ENCODE results near the gene MYOZ1. TPM values are rescaled to one million over a fixed set of nuclear protein-coding genes. Genes with fewer than 3 reads are reported as not detected.

The MYOZ1 gene
- total RNA-seq, 4 donors from 2014 or later: 0.73 to 1.3 TPM; not detected in 2

DNA sequence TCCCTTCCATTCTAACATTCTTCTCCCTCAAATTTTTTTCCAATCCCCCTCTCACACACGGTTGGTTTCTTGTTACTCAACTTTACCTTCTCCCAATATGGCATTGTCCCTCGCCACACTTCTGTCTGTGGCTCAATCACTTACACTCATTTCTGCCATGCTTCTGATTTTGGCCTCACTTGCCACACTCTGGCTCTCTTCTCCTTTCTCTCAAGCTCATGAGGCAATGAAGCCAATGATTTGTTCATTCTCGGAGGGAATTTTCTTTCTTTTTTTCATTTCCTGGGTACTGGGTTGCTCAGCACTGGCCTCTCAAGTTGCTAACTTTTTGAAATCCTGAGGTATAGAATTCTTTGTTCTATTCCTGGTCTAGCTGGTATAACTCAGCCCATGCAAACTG is 4.0 kb upstream of the MYOZ1 start:
- WGBS: 74% methylated on average over 3 of the region's 3 CpGs
- TF ChIP-seq POLR2A (IDR thresholded peaks at IDR 0.05) (no peak), EP300 (IDR thresholded peaks at IDR 0.05) (no peak), POLR2AphosphoS5 (IDR thresholded peaks at IDR 0.05) (no peak)
- TF ChIP-seq, protein P1, sequence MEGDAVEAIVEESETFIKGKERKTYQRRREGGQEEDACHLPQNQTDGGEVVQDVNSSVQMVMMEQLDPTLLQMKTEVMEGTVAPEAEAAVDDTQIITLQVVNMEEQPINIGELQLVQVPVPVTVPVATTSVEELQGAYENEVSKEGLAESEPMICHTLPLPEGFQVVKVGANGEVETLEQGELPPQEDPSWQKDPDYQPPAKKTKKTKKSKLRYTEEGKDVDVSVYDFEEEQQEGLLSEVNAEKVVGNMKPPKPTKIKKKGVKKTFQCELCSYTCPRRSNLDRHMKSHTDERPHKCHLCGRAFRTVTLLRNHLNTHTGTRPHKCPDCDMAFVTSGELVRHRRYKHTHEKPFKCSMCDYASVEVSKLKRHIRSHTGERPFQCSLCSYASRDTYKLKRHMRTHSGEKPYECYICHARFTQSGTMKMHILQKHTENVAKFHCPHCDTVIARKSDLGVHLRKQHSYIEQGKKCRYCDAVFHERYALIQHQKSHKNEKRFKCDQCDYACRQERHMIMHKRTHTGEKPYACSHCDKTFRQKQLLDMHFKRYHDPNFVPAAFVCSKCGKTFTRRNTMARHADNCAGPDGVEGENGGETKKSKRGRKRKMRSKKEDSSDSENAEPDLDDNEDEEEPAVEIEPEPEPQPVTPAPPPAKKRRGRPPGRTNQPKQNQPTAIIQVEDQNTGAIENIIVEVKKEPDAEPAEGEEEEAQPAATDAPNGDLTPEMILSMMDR (IDR thresholded peaks at IDR 0.05): no peak
- Histone ChIP-seq H3K4me1 (peaks cover 27% of the 10 kb centered on the region), H3K36me3 (no peaks in the 10 kb centered on the region), H3K27ac (no peak overlapping the region), H3K4me3 (no peak overlapping the region), H3K9me3 (no peaks in the 10 kb centered on the region), H3K27me3 (no peaks in the 10 kb centered on the region)
- no peak for DNase-seq (ENCODE audit: low spot score in 2 of 2)

DNA sequence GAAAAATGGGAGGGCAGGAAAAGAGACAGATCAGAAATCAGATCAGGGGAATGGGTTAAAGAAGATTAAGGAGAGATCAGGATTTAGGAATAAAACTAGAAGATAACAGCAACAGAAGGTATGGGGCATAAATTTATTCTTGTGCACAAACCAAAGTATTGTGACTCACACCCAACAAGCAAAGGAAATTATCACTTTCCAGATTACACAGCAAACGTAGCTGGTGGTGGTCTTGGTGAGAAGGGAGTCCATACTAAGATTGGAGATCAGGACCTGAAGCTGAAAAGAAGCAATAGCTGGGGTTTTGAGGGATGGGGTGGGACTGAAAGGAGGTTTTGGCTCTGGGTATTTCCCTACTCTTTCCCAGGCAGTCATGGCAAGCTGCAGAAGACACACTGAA is 3.5 kb upstream of the MYOZ1 start:
- Histone ChIP-seq H3K4me3 (no peak overlapping the region), H3K4me1 (peaks cover 27% of the 10 kb centered on the region), H3K9me3 (no peaks in the 10 kb centered on the region), H3K27ac (no peak overlapping the region), H3K27me3 (no peaks in the 10 kb centered on the region), H3K36me3 (no peaks in the 10 kb centered on the region)
- DNase-seq (ENCODE audit: low spot score in 2 of 2): no peak
- 76% methylated on average over 1 of the region's 1 CpG for WGBS
- TF ChIP-seq POLR2A (IDR thresholded peaks at IDR 0.05): no peak
- TF ChIP-seq POLR2AphosphoS5 (IDR thresholded peaks at IDR 0.05): no peak
- TF ChIP-seq, protein P1 (IDR thresholded peaks at IDR 0.05): no peak
- TF ChIP-seq EP300 (IDR thresholded peaks at IDR 0.05): no peak

DNA sequence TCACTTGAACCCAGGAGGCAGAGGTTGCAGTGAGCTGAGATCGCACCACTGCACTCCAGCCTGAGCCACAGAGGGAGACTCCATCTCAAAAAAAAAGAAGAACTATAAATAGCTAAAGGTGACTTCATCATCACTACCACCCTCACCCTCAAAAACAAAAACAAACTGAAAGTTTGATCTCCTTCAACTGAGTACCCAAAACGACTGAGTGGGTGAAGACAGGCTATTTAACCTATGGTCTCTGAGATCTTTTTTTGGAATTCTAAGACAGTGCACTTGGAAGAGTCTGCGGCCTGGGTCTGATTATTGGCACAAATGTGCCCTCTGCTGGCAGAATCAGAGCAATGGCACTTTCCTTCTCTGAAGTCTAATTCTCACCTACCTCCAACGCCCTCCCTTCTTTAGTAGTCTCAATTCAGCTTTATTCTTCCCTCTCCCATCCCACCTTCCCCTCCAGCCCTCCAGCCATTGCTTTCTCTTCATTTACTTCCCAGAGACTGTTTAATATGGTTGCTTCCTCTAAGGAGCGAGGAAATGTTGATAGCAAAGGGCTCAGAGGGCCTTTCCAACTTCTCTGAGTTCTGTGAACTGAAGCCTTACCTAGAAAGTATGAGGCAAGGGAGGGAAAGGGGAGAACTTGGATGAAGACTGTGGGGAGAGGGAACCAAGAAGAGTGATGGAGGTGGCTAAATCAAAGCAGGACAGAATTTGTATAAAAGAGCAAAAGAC is 2.9 kb upstream of the MYOZ1 start:
- H3K27me3 ChIP-seq: no peaks in the 10 kb centered on the region
- 21% methylated on average over 5 of the region's 5 CpGs for WGBS
- H3K4me1 ChIP-seq: peaks cover 27% of the 10 kb centered on the region
- H3K27ac ChIP-seq: no peak overlapping the region
- H3K36me3 ChIP-seq: no peaks in the 10 kb centered on the region
- H3K4me3 ChIP-seq: no peak overlapping the region
- no peak for TF ChIP-seq POLR2AphosphoS5 (IDR thresholded peaks at IDR 0.05)
- TF ChIP-seq, protein P1 (IDR thresholded peaks at IDR 0.05): peak; percentile 57 to 97
- DNase-seq (ENCODE audit: low spot score in 2 of 2): no peak
- no peaks in the 10 kb centered on the region for H3K9me3 ChIP-seq

DNA sequence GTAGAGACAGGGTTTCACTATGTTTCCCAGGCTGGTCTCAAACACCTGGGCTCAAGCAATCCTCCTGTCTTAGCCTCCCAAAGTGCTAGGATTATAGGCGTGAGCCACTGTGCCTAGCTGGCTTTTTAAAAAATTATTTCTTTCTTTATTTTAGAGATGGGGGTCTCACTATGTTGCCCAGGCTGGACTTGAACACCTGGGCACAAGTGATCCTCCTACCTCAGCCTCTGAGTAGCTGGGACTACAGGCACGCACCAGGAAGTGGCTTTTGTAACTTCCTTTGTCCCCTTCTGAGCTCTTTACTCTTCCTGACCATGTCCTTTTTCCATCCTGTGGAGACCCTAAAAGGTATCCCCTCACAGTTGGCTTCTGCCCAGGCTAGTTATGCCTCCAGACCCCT is 2.1 kb upstream of the MYOZ1 start:
- no peaks in the 10 kb centered on the region for H3K9me3 ChIP-seq
- no peak overlapping the region for H3K4me3 ChIP-seq
- peaks cover 20% of the 10 kb centered on the region for H3K4me1 ChIP-seq
- no peak for DNase-seq (ENCODE audit: low spot score in 2 of 2)
- TF ChIP-seq POLR2AphosphoS5 (IDR thresholded peaks at IDR 0.05): no peak
- TF ChIP-seq, protein P1 (IDR thresholded peaks at IDR 0.05): no peak
- no peak for TF ChIP-seq POLR2A (IDR thresholded peaks at IDR 0.05)
- H3K27ac ChIP-seq: no peak overlapping the region
- no peaks in the 10 kb centered on the region for H3K27me3 ChIP-seq
- 81% methylated on average over 2 of the region's 2 CpGs for WGBS
- H3K36me3 ChIP-seq: no peaks in the 10 kb centered on the region

DNA sequence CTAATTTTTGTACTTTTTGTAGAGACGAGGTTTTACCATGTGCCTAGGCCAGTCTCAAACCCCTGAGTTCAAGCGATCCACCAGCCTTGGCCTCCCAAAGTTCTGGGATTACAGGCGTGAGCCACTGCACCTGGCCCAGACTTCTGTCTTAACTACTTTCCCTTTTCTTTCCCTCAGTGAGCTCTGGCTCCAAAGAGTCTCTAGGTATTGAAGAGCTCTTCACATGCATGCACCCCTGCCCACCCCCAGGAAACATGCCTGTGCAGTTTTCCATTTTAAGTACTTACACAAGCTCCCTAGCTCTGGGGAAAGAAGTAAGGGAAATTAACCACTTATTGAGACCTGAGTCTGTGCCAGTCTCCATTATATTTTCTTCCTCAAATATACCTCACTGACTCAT is 2.0 kb downstream of the MYOZ1 start:
- TF ChIP-seq EP300 (IDR thresholded peaks at IDR 0.05): no peak
- TF ChIP-seq, protein P1 (IDR thresholded peaks at IDR 0.05): no peak
- H3K27ac ChIP-seq: no peak overlapping the region
- 100% methylated on average over 3 of the region's 3 CpGs for WGBS
- H3K36me3 ChIP-seq: no peaks in the 10 kb centered on the region
- no peak overlapping the region for H3K4me3 ChIP-seq
- H3K9me3 ChIP-seq: no peaks in the 10 kb centered on the region
- no peaks in the 10 kb centered on the region for H3K4me1 ChIP-seq
- no peak for DNase-seq (ENCODE audit: low spot score in 2 of 2)
- no peaks in the 10 kb centered on the region for H3K27me3 ChIP-seq
